ENCODE measurements around the gene PMCH.
A peak's percentile ranks its signal among the peaks of the same experiment; 100 is the strongest.

Gene PMCH

GRCh38 chr12:102215992-102216691 lies 18.5 kb upstream of the PMCH start:
- peak; percentile 56 for DNase-seq (ENCODE audit: low read depth)
- TF ChIP-seq CTCF (conservative IDR thresholded peaks at IDR 0.05; ENCODE audit: low read length) = no peak
- no peak overlapping the region for H3K4me3 ChIP-seq (ENCODE audit: low read length)

- TF ChIP-seq CTCF (conservative IDR thresholded peaks at IDR 0.05; ENCODE audit: low read length) = no peak
- no peak for DNase-seq (ENCODE audit: low read depth)
- no peak overlapping the region for H3K4me3 ChIP-seq (ENCODE audit: low read length)
Measured at GRCh38 chr12:102204025-102204424, 6.4 kb upstream of the PMCH start.

- TF ChIP-seq CTCF (conservative IDR thresholded peaks at IDR 0.05; ENCODE audit: low read length) = no peak
- H3K4me3 ChIP-seq (ENCODE audit: low read length) = no peak overlapping the region
- DNase-seq (ENCODE audit: low read depth) = no peak
Measured at GRCh38 chr12:102202556-102202955, 4.9 kb upstream of the PMCH start.

GRCh38 chr12:102201436-102202061 lies 3.9 kb upstream of the PMCH start:
- H3K4me3 ChIP-seq (ENCODE audit: low read length) = no peak overlapping the region
- TF ChIP-seq CTCF (conservative IDR thresholded peaks at IDR 0.05; ENCODE audit: low read length) = no peak
- no peak for DNase-seq (ENCODE audit: low read depth)

- DNase-seq (ENCODE audit: low read depth) = no peak
- H3K4me3 ChIP-seq (ENCODE audit: low read length) = no peak overlapping the region
- no peak for TF ChIP-seq CTCF (conservative IDR thresholded peaks at IDR 0.05; ENCODE audit: low read length)
Measured at GRCh38 chr12:102195826-102196225, 1.8 kb downstream of the PMCH start.

- no peak overlapping the region for H3K4me3 ChIP-seq (ENCODE audit: low read length)
- no peak for TF ChIP-seq CTCF (conservative IDR thresholded peaks at IDR 0.05; ENCODE audit: low read length)
- DNase-seq (ENCODE audit: low read depth) = no peak
Measured at GRCh38 chr12:102182635-102183034, 15.0 kb downstream of the PMCH start.

- H3K4me3 ChIP-seq (ENCODE audit: low read length) = no peak overlapping the region
- DNase-seq (ENCODE audit: low read depth) = no peak
- no peak for TF ChIP-seq CTCF (conservative IDR thresholded peaks at IDR 0.05; ENCODE audit: low read length)
Measured at GRCh38 chr12:102174761-102175160, 22.9 kb downstream of the PMCH start.

All from AG10803 (cell line).